ENCODE data around the gene SORCS1.

DNA sequence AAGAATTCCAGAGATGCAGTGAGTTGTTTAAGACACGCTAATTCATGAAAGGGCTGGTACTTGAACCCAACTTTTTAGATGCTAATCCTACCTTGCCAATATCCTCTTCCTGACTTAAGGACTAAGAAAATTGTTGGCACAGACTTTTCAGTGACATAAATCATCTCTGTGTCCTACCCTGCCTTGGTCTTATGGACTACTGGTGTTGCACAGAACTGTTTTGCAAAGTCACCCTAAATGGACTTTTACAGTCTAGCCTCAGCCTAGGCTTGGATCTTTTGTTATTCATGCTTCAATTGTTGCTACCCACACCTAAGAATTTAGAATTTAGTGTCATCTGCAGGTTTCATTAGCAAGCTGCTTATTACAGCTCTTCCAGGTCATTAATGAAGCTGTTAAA lies 112.7 kb downstream of the SORCS1 start:
- TF ChIP-seq EGR1 (IDR thresholded peaks at IDR 0.05) = no peak
- no peak for TF ChIP-seq MAX (IDR thresholded peaks at IDR 0.05)
- no peak for TF ChIP-seq NFIC (IDR thresholded peaks at IDR 0.05)
- no peak for TF ChIP-seq EP300 (IDR thresholded peaks at IDR 0.05; ENCODE audit: borderline replicate concordance)
- TF ChIP-seq YY1 (IDR thresholded peaks at IDR 0.05; ENCODE audit: low read depth) = no peak
- TF ChIP-seq TAF1 (IDR thresholded peaks at IDR 0.05; ENCODE audit: low read depth) = no peak
- no peak for TF ChIP-seq FOXM1 (IDR thresholded peaks at IDR 0.05; ENCODE audit: borderline replicate concordance, low read depth)
- TF ChIP-seq, protein P1, sequence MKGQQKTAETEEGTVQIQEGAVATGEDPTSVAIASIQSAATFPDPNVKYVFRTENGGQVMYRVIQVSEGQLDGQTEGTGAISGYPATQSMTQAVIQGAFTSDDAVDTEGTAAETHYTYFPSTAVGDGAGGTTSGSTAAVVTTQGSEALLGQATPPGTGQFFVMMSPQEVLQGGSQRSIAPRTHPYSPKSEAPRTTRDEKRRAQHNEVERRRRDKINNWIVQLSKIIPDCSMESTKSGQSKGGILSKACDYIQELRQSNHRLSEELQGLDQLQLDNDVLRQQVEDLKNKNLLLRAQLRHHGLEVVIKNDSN (IDR thresholded peaks at IDR 0.05) = no peak

Data from Ishikawa (cell line).